ENCODE results near the gene ZDHHC7.
"Not testable (repeated sequence)": the region's sequence is repeated elsewhere in the genome, so short reads cannot be mapped to it uniquely, and the experiment has no call there.

Gene ZDHHC7

GRCh38 chr16:85042167-85042526 lies 30.8 kb upstream of the ZDHHC7 start:
- no peak for DNase-seq

DNA sequence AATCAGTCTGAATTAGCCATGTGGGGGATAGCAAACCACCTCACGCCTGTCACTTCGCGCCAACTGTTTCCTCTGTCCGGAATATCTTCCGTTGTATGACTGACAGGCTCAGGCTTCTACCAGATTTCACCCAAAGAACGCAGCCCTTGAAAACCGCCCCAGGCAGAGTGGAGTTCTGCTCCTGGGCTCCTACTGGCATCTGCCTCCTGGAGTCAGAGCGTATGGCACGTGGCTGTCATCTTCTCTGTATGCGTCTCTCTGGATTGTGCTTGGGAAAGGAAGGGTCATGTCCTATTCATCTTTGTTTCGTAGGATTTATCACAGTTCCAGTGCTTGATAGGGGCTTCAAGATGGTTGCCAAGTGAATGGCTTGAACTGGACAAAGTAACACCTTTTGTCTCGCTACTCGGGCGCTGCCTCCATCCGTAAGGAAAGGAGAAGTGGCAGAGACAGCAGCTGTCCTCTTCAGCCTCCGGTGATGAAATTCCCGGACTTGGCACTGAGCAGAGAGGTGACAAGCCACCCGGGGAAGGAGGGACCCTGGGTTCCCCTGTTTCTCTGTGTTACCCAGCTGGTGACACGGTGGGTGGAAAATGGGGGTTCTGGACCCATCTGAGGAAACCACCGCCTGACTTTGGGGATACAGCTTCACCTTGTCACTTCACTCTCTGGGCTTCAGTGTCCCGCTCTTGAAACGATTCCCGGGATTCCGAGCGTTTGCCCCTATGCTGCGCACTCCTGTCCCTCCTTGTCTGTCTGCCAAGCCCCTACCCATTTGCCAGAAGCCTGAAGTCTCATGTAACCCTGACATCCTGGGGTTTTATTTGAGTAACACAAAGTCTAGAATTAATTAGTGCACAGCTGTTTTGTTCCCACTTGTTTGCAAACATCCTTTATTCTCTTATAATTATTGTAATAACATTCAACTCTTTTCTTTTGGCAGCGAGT lies 30.2 kb upstream of the ZDHHC7 start:
- no peak for DNase-seq

GRCh38 chr16:85040685-85041084 lies 29.4 kb upstream of the ZDHHC7 start:
- DNase-seq, result no peak

GRCh38 chr16:85037721-85038120 lies 26.4 kb upstream of the ZDHHC7 start:
- no peak for DNase-seq

DNA sequence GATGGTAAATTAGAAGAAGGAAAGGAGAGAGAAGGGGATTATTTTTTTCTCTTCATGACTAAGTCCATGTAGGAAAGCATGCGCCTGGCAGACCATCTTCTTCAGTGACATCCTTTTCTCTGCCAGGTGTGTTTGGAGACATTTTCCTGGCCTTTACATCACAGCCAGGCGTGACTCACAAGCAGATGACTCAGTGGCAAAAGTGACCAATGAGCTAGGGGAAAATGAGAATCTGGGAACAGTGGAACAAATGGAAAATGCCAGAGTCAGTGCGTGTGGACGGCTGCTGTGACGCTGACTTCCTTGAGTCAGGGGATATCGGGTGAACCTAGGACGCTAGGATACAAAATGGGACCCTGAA lies 25.7 kb upstream of the ZDHHC7 start:
- no peak for DNase-seq

DNA sequence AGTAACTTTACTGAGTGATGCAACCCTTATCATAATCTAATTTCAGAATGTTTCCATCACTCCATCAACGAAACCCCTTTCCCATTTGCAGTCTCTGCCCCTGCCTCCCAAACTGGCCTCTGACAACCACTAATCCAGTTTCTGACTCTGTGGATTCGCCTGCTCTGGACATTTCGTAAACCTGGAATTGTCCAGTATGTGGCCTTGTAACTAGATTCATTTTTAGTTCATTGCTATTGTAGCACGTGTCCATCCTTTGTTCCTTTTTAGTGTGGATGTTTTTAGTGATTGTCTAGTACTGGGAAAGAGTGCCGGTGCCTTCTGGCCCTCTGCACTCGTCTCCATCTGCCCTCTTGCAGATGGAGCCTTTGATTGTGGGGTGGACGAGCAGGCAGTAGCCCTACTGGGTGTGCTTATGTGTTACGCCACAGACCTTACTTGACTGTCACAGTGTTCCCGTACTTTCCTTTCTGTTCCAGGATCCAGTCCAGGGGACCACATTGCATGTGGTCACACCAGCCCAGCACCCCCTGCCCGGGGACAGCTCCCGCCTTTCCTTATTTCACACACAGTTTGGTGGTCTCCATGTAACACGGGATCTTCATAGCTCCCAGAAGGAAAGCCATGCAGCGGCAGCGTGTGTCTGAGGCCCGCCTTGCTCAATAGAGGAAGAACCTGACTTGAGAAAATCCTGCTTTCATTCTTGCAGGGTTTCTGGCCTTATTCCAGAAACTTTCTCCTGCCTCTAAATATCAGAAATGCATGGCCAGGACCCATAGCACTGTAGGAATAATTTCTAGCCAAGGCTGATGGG lies 25.1 kb upstream of the ZDHHC7 start:
- peak; percentile 82 to 83 for DNase-seq

GRCh38 chr16:85034591-85035433 lies 23.5 kb upstream of the ZDHHC7 start:
- DNase-seq, result no peak

- DNase-seq, result no peak
These were observed 21.8 kb upstream of the ZDHHC7 start for GRCh38 chr16:85033171-85033570.

DNA sequence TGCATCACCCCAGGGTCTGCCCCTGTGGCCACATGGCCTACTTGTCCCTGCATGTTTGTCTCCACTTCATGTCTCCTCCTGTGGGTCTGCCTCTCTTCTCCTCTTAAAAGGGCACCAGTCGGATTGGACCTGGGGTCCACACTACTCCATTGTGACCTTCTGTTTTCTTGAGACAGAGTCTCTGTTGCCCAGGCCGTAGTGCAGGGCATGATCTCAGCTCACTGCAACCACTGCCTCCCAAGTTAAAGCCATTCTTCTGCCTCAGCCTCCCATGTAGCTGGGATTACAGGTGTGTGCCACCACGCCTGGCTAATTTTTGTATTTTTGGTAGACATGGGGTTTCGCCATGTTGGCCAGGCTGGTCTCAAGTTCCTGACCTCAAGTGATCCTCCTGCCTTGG lies 20.9 kb upstream of the ZDHHC7 start:
- DNase-seq, result not testable (repeated sequence)

DNA sequence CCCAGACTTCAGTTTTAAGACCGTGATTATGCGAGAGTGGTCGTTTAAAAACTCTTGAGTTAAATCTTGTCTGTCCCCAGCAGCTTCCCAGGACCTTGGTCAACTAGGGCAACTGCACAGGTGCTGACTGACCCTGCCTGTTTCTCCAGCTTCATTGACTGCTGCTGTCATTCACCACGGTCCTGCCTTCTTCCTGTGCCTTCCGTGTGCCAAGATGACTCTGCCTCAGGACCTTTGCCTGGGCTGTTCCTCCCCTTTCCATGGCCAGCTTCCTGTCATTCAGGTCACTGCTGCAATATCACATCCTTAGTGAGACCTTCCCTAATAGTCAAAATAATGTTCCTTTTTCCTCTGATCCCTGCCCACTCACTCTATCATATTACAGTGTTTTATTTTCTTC lies 20.1 kb upstream of the ZDHHC7 start:
- DNase-seq, result no peak

DNA sequence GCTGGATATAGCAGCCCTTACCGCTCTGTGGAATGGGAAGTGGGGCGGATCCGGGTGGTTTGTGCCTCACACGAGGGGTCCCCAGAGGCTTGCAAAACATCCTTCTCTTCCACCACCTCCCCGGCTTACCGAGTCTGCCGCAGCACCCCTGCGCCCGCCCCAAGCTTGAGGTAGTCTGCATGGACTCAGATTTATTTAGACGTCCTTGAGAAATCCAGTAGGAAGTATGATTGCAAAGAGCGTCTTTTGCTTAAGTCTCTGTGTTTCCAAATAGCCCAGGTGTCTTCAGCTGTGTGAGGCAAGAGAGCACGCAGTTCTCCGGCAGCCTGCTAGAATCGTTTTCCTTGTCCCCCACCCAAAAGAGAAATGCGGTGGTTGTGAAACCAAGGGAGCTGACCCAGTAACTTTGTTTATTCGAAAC lies 18.7 kb upstream of the ZDHHC7 start:
- no peak for DNase-seq

DNA sequence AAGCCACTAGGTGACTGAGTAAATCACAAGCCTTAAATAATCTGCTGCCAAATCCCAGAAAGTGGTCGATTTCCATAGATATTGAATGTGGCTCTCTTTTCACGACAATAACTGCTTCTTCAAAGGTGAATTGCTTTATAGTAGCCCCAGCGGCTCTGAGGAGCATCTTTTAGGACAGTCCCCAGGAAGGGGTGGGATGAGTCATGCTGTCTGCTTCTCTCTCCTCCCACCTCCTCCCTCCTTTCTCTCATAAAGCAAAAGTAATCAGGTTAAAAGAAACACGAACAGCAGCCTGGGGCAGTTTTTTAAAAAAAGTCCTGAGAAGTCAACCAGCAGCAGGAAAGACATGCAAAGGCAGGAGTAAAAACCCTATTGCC lies 18.1 kb upstream of the ZDHHC7 start:
- peak in 1 of 2 donors; percentile 46 for DNase-seq

- DNase-seq, result no peak
These were observed 17.5 kb upstream of the ZDHHC7 start for GRCh38 chr16:85028685-85029407.

DNA sequence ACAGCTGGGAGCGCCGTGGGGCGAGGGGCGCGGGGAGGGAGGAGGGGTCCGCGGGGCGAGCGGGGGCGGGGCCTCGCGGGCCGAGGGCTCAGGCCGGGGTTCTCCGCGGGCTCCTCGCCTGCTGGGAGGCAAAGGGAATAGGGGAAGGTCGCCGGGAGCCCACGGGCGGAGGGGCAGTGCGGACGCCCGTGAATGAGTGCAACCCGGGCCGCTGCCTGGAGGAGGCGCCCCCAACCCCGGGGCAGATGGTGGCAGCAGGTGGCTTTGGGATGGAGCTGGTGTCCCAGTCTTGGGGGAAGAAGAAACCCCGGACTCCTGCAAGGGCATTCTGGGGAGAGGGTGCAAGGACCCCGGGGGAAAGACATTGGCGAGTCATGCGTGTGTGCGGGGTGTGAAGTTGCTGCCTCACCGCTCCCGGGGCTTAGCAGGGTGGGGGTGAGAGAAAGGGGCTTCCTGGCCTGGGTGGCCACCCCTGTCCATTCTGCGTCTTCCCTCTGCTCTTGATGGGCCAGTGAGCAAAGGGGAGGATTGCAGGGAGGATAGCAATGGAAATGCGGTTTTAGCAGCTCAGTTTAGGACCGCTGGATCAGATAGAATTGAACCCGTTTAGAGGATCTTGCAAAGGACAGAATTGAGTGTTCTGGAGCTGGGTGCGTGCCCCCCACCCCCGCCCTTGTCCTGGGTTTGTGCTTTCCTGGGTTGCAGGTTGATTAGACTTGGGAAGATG lies 16.8 kb upstream of the ZDHHC7 start:
- no peak for DNase-seq

DNA sequence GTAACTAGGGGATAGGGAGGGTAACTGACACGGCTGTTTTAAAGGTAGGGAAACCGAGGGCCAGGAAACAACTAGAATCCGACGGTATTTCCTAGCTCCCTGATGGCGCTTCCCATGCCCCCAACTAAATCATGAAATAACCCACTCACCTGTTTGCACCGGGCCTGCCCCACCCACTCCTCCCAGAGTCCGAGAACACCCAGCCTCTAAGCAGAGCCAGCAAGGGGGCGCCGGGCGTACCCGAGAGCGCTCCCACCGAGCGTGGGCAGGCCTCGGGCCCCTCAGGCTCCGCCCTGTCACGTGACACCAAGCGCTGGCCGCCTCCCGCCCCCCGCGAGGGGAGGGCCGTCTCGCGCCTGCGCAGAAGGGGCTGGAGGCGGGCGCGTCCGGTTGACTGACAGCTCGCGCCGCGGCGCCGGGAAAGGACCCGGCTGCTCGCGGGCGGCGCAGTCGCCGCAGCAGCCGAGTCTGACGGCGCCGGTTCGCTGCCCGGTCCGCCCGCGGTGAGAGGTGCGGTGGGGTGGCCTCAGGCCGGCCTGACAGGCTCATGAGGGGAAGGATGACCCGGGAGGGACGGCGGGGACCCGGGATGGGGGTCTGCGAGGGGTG lies 16.1 kb upstream of the ZDHHC7 start, which contains the start of gene KIAA0513:
TSS of gene KIAA0513 (plus strand) at position 447 of the 609 bp plus-strand sequence. CDS start 39,277 bp downstream, outside the sequence.
- DNase-seq, result peak; percentile 92 to 97

GRCh38 chr16:85026703-85027102 lies 15.4 kb upstream of the ZDHHC7 start:
- no peak for DNase-seq

DNA sequence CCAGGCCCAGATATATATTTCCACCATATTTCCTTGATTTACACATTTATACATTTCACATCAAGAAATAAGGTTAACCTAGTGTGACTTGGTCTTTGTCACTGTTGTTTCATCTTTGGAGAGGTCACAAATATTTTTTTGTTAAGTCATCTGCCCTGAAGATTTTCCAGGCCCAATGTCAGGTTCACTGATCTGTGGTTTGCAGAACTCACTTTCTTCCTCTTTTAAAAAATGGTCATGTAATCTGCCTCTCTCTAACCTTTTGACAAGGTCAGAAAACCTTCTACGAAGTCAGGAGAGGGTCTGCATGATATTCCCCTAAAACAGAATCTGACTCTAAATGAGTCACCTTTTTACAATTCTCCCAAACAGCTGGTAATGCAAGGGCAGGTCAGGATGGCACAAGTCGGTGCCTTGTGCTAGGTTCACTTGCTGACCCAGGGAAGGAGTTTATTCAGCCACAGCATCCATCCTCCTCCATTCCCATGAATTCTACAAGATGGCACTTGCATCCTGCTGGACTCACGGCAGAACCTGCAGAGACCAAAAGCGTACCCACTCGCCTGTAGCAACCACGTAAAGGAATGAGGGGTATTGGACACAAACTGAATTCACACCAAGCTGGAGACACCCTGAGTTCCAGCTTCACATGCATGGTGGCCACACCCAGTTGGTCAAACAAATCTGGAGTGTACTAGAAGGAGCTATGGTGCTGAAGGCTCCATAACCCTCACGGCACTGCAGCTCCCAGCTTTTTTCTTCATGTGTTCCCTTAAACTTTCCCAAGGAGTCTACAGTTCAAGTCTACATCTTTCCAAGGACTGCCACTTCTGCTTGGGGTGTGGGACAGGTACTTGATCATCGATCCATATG lies 14.7 kb upstream of the ZDHHC7 start:
- peak; percentile 65 to 81 for DNase-seq

GRCh38 chr16:85019659-85020245 lies 8.4 kb upstream of the ZDHHC7 start:
- no peak for DNase-seq

GRCh38 chr16:85018529-85019236 lies 7.3 kb upstream of the ZDHHC7 start:
- DNase-seq, result no peak

Data from inflammatory macrophage treated with lipopolysaccharide for 1 hour (primary cell).